Stimulated activated CD8-positive, alpha-beta memory T cell treated with anti-CD3 and anti-CD28 coated beads, Interleukin-4, amount 100 ng/mL, for 1 hour (primary cell): ENCODE measurements around the gene PAM16.

Experiments
- DNase-seq, 2 donors: peaks; one replicate each; pipeline ENCODE4 v3.0.0-alpha.2; 2020; ENCODE audit warnings: low read depth in 2 of 2, low spot score in 1 of 2

Gene PAM16

DNA sequence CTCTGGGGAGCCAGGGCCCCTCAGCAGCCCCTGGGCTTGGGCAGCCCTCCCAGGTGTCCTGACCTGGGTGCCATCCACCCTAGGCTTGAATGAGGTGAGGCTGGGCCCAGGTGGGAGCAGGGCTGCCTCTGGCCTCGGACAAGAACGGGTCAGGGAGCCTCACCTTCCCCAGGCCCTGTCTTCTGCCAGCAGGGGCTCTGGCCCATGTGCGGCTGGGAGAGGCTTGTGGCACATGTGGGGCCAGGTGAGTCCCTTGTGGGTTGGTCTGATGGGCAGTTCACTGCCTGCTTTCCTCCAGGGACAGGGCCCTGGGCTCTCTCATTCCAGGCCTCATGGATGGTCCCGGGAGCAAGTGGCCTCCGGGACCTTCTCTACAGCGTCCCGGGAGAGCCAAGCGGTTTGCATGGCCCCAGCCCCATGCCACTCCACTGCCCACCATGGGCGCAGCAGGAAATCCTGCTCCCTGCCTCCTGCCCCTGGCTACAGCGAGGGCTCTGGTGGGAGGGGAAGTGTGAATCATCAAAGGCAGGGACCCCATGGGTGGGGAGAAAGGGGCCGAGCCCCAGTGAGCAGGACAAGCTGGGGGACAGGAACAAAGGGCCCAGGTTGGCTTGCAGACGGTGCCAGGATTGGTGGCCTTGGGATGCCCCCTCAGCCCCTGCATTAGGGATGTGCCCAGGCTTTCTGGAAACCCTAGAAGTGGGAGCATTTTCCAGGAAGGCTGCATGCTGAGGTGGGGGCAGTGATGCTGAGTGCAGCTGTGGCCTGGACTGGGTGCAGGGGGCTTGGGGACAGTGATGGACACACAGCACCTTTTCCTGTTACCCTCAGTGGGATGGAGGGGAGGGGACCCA lies 32.7 kb upstream of the PAM16 start:
- DNase-seq = no peak

GRCh38 chr16:4382795-4383357 lies 31.8 kb upstream of the PAM16 start:
- no peak for DNase-seq

- DNase-seq = no peak
Observed at GRCh38 chr16:4381935-4382794, 31.0 kb upstream of the PAM16 start.

GRCh38 chr16:4381072-4381934 lies 30.2 kb upstream of the PAM16 start:
- DNase-seq = no peak

- DNase-seq = no peak
Observed at GRCh38 chr16:4380119-4381063, 29.3 kb upstream of the PAM16 start.

GRCh38 chr16:4378999-4379690 lies 28.0 kb upstream of the PAM16 start:
- no peak for DNase-seq

- no peak for DNase-seq
Observed at GRCh38 chr16:4378161-4378666, 27.1 kb upstream of the PAM16 start.

GRCh38 chr16:4377573-4378154 lies 26.5 kb upstream of the PAM16 start:
- DNase-seq = no peak

GRCh38 chr16:4376893-4377572 lies 25.9 kb upstream of the PAM16 start:
- no peak for DNase-seq

DNA sequence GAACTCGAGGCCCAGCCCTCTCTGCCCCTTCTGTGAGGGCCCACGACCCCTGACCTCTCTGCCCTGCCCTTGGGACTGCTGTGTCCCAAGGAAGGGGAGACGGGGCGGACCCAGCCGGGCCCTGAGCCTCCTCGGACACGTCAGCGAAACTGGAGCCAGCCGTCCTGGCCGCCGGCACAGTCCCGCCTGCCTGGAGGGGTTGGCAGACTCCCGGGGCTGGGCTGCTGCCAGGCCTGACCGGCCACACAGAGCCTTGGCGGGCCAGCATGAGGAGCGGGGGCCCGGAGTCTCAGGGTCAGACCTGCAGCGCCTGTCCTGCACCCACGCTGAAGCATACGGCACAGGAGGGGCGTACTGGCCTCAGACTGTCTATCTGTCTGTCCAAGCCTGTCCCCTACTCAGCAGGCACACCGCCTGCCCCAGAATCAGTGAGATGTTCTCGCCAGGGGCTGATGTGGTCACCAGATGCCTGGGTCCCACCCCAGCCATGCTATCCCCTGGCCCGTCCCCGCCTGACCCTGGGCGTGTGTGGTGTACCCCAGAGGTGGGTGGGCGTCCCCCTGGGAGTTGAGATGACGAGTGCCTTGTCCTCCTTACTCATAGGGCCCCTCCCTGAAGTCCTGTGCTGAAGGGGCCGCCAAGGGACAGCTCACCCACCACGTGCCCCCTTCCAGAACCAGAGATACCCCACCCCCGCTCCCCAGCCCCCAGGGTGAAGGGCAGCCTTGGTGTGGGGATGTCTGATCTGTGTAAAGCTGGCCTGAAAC lies 25.2 kb upstream of the PAM16 start:
- DNase-seq = no peak

- DNase-seq = no peak
Observed at GRCh38 chr16:4375717-4376116, 24.6 kb upstream of the PAM16 start.

- no peak for DNase-seq
Observed at GRCh38 chr16:4373909-4374742, 23.0 kb upstream of the PAM16 start.

GRCh38 chr16:4373356-4373908 lies 22.3 kb upstream of the PAM16 start:
- DNase-seq = no peak

DNA sequence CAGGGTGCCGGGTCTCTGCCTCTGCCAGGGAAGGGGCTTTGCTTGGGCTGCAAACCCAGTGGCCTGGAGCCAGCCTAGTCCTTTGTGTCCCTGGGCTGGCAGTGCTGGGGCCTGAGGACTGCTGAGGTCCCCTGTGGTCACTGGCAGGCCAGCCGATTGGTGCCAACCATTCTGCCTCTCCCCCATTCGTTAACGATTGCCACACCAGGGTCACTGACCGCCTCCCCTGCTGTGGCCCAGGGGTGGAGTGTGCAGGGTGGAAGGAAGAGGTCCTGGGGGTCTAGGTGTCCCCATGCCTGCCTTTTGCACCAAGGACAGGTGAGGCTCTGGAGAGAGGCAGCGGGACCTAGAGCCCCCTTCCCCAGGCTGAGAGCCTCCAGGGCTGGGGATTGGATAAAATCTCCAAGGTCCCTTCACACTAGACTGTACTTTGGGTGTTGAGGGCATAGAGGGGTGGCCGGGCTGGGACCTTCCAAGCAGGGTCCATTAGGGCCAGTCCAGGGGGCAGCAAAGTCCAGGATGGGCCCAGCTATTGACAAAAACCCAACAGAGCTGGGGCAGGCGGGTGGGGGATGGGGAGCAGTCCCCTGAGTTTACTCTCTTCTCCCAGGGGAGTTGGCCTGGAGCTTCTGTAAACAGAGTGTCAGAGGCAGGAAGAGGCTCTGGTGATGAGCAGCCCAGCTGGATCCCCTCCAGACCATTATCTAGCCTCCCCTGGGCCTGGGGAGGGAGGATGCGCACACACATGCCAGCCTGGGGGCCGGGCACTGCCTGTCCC lies 21.6 kb upstream of the PAM16 start:
- DNase-seq = no peak

- no peak for DNase-seq
Observed at GRCh38 chr16:4372001-4372577, 21.0 kb upstream of the PAM16 start.
